GM18861 (cell line): ENCODE results near the gene NAT10.

Experiments used
- ATAC-seq: cut with Tn5 transposase; IDR thresholded peaks from one replicate; pipeline ENCODE4 v1.9.1; 2021; ENCODE audit not compliant: unreplicated experiment

The NAT10 gene

DNA sequence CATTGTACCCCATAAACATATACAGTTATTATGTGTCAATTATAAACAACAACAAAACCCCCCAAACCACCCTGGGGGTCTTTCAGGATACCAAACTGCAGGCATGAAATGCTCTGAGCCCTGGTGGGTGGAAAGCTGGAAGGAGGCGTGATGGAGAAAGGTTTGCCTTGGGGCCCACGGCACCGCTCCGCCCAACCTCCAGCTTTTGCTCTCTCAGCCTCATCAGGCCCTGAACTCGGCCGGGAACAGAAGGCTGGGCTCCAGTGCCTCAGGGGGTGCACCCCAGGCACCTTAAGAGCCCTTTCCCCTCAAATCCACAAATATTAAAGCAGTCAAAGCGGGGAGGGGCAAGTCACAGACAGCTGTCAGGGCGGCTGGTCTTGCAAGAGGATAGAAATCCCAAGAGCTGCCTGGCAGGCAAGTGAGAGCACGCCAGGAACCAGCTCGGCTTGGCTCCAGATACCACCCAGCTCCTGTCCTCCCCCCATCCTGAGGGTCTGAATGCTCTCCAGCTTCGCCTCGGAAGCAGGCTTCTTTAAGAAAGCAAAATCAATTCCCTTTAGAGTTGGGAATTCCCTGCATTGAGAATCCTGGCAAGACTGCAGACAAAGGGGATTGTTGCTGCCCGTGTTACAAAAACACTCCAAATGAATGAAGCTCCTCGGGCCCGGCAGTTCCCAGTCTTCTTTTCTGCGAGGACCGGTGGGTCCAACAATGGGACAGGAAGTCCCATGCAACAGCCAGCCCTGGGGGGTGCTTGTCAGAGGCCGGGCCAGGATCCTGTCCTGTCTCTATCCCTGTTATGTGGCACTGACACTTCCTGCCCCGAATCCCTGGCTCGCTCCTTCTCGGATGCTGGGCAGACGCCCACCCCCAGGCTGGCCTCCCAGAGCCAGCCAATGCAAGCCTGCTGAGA, 80.8 kb downstream of the NAT10 start:
- no peak for ATAC-seq

GRCh38 chr11:34188181-34188580, 82.8 kb downstream of the NAT10 start:
- ATAC-seq, result no peak

- ATAC-seq, result no peak
Measured at GRCh38 chr11:34189191-34189590, 83.8 kb downstream of the NAT10 start.

GRCh38 chr11:34190192-34191139, 85.0 kb downstream of the NAT10 start:
- peak; percentile 42 for ATAC-seq

- ATAC-seq, result no peak
Measured at GRCh38 chr11:34191578-34191977, 86.1 kb downstream of the NAT10 start.

GRCh38 chr11:34192481-34193401, 87.3 kb downstream of the NAT10 start:
- no peak for ATAC-seq

- ATAC-seq, result no peak
Measured at GRCh38 chr11:34194576-34195335, 89.3 kb downstream of the NAT10 start.
